ENCODE data around the gene SLC6A5. TPM values are rescaled to one million over a fixed set of nuclear protein-coding genes. Genes with fewer than 3 reads are reported as not detected.

The SLC6A5 gene
- total RNA-seq, 1 experiment from 2014 or later = not detected

- Histone ChIP-seq H3K27ac (ENCODE audit: insufficient read length, low read depth, low read length) (no peak overlapping the region), H3K56ac (ENCODE audit: insufficient read length, low read depth, low read length) (no peak overlapping the region), H2AFZ (ENCODE audit: low read length) (no peak overlapping the region), H3K4me2 (ENCODE audit: insufficient read depth, insufficient read length, low read length) (no peak overlapping the region), H2BK15ac (ENCODE audit: low read depth, low read length) (no peak overlapping the region), H3K23ac (ENCODE audit: insufficient read length, low read depth, low read length) (no peak overlapping the region), H3K79me2 (ENCODE audit: insufficient read depth, low read length) (no peaks in the 10 kb centered on the region), H3K79me1 (ENCODE audit: insufficient read depth, low read depth, low read length, poor library complexity, severe bottlenecking) (no peaks in the 10 kb centered on the region), H3K9ac (ENCODE audit: extremely low read depth, insufficient read length, low read length) (no peak overlapping the region), H4K5ac (ENCODE audit: insufficient read length, low read depth, low read length) (no peak overlapping the region), H2BK12ac (ENCODE audit: insufficient read length, low read depth, low read length) (no peak overlapping the region), H3K14ac (ENCODE audit: insufficient read depth, low read length) (no peak overlapping the region), H3K27me3 (ENCODE audit: insufficient read depth, low read length) (no peaks in the 10 kb centered on the region), H4K20me1 (ENCODE audit: control insufficient read depth, insufficient read depth, insufficient read length) (no peaks in the 10 kb centered on the region), H2AK5ac (ENCODE audit: insufficient read length, low read length) (no peak overlapping the region), H3K9me3 (ENCODE audit: control insufficient read depth, low read depth, low read length) (no peaks in the 10 kb centered on the region), H2BK120ac (ENCODE audit: low read depth, low read length, poor library complexity, severe bottlenecking) (no peak overlapping the region), H4K91ac (ENCODE audit: insufficient read length, low read depth, low read length) (no peak overlapping the region), H4K8ac (replicated peaks; ENCODE audit: insufficient read length, low read depth, low read length) (no peak overlapping the region), H3K18ac (ENCODE audit: insufficient read length, low read depth, low read length) (no peak overlapping the region), H3T11ph (ENCODE audit: low read length) (no peak overlapping the region), H3K23me2 (ENCODE audit: insufficient read length, low read depth, low read length, poor library complexity, severe bottlenecking) (no peaks in the 10 kb centered on the region), H3K4me1 (ENCODE audit: insufficient read depth, low read length) (peaks cover 2% of the 10 kb centered on the region; the same call in 1 of the 2 replicates), H2BK20ac (ENCODE audit: low read depth, low read length, poor library complexity, severe bottlenecking) (no peak overlapping the region), H2BK5ac (ENCODE audit: insufficient read length, low read length) (no peak overlapping the region), H3K4ac (ENCODE audit: low read depth, low read length) (no peak overlapping the region)
- Mint-ChIP-seq H3K27me3 (ENCODE audit: low read depth) (no peaks in the 10 kb centered on the region; the same call in 1 of the 2 replicates), H3K4me1 (peaks cover 23% of the 10 kb centered on the region in 2 experiments), H3K27ac (peak overlapping the region in 1 of 3 experiments; percentile 44; a peak in 1 of 7 replicates), H3K9me3 (no peaks in the 10 kb centered on the region; a peak in 1 of 5 replicates), H3K36me3 (ENCODE audit: insufficient read depth in 1 of 3, low read depth in 3 of 3) (no peaks in the 10 kb centered on the region), H3K4me3 (no peak overlapping the region)
- peak; percentile 59; the same call in 2 of the 3 replicates for TF ChIP-seq CTCF (conservative IDR thresholded peaks at IDR 0.05)
- DNase-seq = peak; percentile 50
- WGBS (ENCODE audit: extremely low coverage, insufficient read length, low lambda C conversion rate) = no CpG with 5 or more reads among the region's 5 CpGs
Observed at GRCh38 chr11:20634044-20634443, 34.6 kb downstream of the SLC6A5 start.

Data from H9 (cell line).